HG03442 (cell line): ENCODE results near the gene ENTPD2.

ENCODE experiments used
- ATAC-seq: cut with Tn5 transposase; IDR thresholded peaks from one replicate; pipeline ENCODE4 v1.9.1; 2021; ENCODE audit warnings: mild to moderate bottlenecking, moderate library complexity; ENCODE audit not compliant: unreplicated experiment

ENTPD2 gene

GRCh38 chr9:137018761-137019559 is 34.9 kb downstream of the ENTPD2 start:
- no peak for ATAC-seq

- ATAC-seq: no peak
Measured at GRCh38 chr9:137017791-137018497, 35.9 kb downstream of the ENTPD2 start.

GRCh38 chr9:137017071-137017470 is 36.8 kb downstream of the ENTPD2 start:
- ATAC-seq: no peak

- no peak for ATAC-seq
Measured at GRCh38 chr9:137016436-137016835, 37.4 kb downstream of the ENTPD2 start.

GRCh38 chr9:137015976-137016375 is 37.9 kb downstream of the ENTPD2 start:
- ATAC-seq: no peak

GRCh38 chr9:137015540-137015930 is 38.3 kb downstream of the ENTPD2 start:
- ATAC-seq: no peak

- no peak for ATAC-seq
Measured at GRCh38 chr9:137014776-137015539, 38.9 kb downstream of the ENTPD2 start.

GRCh38 chr9:137014166-137014565 is 39.7 kb downstream of the ENTPD2 start:
- ATAC-seq: no peak

GRCh38 chr9:137013571-137013940 is 40.3 kb downstream of the ENTPD2 start:
- no peak for ATAC-seq

GRCh38 chr9:137012694-137013570 is 40.9 kb downstream of the ENTPD2 start:
- no peak for ATAC-seq

- no peak for ATAC-seq
Measured at GRCh38 chr9:137011907-137012675, 41.8 kb downstream of the ENTPD2 start.

- no peak for ATAC-seq
Measured at GRCh38 chr9:137011156-137011555, 42.7 kb downstream of the ENTPD2 start.

- ATAC-seq: no peak
Measured at GRCh38 chr9:137009938-137010732, 43.7 kb downstream of the ENTPD2 start.

- ATAC-seq: no peak
Measured at GRCh38 chr9:137009217-137009616, 44.6 kb downstream of the ENTPD2 start.

- no peak for ATAC-seq
Measured at GRCh38 chr9:137008312-137008711, 45.5 kb downstream of the ENTPD2 start.

- ATAC-seq: no peak
Measured at GRCh38 chr9:137007816-137008270, 46.0 kb downstream of the ENTPD2 start.

- no peak for ATAC-seq
Measured at GRCh38 chr9:137007108-137007815, 46.6 kb downstream of the ENTPD2 start.
